Measurements from ENCODE around the gene FXYD3.

DNA sequence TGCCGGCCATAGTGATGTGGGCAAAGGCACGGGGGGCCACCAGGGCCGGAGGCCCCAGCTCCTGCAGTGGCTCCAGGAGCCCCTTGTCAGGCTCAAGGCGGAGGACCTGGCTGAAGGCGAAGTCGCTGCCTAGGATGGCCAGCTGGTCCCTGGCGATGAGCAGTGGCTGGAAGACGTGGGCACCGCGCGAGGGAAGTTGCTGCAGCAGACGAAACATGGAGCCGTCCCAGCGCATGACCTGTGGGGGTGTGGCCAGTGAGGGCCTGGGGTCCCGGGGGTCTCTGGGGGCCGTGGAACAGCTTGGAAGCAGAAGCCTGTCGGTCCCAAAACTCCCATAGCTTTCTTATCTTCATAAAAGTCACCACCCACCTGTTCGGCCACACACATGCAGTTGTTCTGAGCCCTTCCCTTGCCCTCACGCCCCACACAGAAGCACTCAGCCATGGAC lies 9.7 kb downstream of the FXYD3 start:
- TF ChIP-seq, protein P1, sequence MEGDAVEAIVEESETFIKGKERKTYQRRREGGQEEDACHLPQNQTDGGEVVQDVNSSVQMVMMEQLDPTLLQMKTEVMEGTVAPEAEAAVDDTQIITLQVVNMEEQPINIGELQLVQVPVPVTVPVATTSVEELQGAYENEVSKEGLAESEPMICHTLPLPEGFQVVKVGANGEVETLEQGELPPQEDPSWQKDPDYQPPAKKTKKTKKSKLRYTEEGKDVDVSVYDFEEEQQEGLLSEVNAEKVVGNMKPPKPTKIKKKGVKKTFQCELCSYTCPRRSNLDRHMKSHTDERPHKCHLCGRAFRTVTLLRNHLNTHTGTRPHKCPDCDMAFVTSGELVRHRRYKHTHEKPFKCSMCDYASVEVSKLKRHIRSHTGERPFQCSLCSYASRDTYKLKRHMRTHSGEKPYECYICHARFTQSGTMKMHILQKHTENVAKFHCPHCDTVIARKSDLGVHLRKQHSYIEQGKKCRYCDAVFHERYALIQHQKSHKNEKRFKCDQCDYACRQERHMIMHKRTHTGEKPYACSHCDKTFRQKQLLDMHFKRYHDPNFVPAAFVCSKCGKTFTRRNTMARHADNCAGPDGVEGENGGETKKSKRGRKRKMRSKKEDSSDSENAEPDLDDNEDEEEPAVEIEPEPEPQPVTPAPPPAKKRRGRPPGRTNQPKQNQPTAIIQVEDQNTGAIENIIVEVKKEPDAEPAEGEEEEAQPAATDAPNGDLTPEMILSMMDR (IDR thresholded peaks at IDR 0.05) = no peak
- TF ChIP-seq EZH2 (IDR thresholded peaks at IDR 0.05) (no peak), EZH2phosphoT487 (IDR thresholded peaks at IDR 0.05) (no peak)
